NCI-H2196 (cell line): ENCODE measurements around the gene TOP3A.
"Not testable (repeated sequence)": the region's sequence is repeated elsewhere in the genome, so short reads cannot be mapped to it uniquely, and the experiment has no call there.

Source experiments
- DNase-seq: peaks from one replicate; lab custom pipeline; 2025; ENCODE audit not compliant: unreplicated experiment; lab: John Stamatoyannopoulos, UW

Gene TOP3A

DNA sequence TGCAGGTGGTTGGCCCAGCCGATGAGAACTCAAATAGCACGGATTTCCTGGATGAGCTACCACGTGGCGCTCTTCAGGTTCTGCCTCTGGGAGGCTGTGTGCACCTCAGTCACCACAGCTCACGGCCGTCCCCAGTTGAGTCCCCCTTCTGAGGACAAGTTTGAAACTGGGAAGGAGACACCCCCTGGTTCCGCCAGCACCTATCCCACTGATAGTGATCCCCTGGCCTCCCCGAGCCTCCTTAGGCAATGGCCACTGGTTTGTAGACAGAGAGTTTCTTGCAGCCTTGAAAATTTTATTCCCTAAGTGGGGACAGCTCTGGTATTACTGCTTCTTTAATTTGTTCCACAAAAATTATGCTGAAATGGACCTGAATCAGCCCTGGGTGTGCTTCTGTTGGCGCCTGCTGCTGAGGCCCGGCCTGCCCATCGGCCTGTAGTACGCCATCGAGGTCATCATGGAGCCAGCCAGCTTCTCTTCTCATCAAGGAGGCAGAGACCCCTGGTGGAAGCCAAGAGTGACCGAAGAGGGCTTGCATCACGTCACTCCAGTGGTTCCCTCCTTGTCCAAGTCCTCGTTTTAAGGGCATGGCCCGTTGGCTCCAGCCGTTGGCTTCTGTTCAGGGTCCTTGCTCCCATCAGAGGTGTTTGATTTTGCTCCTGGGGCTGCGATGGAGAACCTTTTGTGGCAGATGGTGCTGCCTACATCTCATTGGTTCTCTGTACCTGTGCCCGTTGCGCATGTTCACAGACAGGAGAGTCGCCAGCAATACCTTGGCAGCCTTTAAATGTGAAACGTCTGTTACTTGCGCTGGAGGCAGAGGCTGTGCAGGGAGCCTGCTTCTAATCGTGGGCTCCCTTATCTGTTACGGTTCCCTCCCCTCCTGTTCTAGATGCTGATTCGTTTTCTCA, 9.6 kb upstream of the TOP3A start:
- DNase-seq, result no peak

DNA sequence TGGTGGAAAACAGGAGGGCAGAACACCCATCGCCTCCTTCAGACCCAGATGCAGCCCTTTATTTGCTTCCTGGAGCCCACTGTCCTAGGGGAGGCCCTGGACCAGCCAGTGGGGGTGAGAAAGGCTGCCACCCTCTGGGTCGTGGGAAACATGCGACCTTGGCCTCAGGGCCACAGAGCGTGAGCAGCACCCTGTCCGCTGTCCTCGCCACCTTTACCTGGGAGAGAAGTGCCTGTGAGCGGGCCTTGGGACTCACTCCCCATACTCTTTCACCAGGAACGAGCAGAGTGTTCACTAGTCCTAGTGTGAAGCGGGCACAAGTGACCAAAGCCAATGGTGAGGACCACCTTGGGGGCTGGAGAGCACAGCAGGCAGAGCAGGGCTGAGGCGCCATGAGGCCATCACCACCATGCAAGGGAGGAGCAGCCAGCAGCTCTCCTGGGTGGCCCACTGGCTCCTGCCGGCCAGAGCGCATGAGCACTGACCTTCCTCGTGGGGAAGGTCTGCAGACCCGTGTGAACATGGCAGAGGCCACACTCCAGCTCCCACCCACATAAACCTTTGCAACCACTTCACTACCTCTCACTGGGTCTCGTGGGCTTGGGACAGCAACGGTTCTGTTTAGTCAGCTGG, 8.8 kb upstream of the TOP3A start:
- no peak for DNase-seq

DNA sequence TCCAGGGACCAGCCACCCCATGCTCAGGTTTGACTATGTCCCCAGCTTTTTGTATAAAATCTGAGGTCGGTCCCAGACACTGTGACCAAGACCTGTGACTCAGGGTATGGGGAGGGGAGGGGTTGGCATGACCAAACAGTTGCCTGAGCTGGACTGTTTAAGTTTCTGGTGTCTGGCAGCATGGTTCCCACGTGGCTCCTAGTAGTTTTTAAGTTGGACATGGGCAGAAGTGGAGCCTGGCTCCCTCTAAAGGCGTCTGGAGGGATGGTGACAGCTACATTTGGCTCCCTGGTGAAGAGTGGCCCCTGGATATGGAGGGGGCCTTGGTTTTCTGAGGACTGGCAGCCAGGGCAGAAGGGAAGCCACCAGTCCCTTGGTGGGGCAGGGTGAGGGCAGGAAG, 8.2 kb upstream of the TOP3A start:
- DNase-seq, result no peak

DNA sequence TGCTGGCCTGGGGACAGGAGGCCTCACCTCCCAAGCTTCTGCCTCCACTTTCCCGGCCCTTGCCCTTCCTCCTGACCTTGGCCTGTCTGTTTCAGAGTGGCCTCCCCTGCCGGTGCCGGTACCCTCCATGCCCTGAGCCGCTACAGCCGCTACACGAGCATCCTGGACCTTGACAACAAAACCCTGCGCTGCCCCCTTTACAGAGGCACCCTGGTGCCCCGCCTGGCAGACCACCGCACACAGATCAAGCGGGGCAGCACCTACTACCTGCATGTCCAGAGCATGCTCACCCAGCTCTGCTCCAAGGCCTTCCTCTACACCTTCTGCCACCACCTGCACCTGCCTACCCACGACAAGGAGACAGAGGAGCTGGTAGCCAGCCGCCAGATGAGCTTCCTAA, 7.7 kb upstream of the TOP3A start:
- DNase-seq, result no peak

DNA sequence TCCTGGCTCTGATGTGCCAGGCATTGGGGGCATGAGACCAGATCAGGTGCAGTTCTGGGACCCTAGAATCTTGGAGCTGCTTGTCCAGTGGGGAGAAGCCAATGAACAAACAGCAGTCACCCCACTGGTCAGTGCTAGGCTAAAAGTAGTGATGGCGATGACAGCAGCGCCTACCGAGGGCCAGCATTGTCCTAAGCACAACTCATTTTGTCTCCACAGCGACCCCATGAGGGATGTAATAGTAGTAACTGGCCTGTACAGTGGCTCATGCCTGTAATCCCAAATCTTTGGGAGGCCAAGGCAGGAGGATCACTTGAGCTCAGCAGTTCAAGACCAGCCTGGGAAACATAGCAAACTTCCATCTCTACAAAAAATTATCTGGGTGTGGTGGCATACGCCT, 6.5 kb upstream of the TOP3A start:
- DNase-seq, result no peak

DNA sequence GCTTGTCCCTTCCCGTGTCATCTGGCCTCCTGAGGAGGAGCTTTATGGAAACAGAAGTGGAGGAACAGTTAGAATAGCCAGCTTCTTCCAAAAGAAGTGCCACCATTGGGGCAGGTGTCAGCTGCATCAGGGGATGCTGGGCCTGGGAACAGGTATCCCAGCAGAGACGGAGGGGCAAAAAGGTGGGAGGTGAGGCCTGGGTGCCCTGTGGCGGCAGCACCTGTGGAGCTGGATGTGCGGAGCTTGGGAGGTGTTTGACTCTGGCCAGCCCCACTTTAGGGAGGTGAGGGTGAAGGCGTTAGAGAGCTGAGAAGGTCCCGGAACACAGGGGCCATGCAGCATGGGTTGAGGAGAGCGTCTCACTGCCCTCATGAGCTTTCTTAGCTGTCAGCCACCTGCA, 5.5 kb upstream of the TOP3A start:
- DNase-seq, result no peak

DNA sequence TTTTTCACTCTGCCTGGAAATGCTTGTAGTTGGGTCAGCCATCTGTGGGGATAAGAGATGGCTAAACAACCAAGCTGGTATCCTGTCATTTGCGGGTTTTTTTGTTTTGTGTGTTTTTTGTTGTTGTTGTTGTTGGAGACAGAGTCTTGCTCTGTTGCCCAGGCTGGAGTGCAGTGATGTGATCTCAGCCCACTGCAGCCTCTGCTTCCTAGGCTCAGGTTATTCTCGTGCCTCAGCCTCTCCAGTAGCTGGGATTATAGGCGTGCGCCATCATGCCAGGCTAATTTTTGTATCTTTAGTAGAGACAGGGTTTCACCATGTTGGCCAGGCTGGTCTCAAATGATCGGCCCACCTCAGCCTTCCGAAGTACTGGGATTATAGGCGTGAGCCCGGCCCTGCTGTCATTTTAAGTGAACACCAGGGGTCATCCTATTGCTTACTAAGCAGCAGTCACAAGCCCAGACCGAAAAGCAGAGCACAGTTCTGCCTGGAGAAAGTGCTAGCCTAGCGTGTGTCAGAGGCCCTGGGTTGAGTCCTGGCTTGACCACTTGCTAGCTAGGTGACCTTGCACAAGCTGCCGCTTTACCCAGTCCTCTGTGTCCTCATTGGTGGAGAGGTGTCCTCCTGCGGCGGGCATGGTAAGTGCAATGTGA, 4.9 kb upstream of the TOP3A start:
- DNase-seq, result peak; percentile 1

DNA sequence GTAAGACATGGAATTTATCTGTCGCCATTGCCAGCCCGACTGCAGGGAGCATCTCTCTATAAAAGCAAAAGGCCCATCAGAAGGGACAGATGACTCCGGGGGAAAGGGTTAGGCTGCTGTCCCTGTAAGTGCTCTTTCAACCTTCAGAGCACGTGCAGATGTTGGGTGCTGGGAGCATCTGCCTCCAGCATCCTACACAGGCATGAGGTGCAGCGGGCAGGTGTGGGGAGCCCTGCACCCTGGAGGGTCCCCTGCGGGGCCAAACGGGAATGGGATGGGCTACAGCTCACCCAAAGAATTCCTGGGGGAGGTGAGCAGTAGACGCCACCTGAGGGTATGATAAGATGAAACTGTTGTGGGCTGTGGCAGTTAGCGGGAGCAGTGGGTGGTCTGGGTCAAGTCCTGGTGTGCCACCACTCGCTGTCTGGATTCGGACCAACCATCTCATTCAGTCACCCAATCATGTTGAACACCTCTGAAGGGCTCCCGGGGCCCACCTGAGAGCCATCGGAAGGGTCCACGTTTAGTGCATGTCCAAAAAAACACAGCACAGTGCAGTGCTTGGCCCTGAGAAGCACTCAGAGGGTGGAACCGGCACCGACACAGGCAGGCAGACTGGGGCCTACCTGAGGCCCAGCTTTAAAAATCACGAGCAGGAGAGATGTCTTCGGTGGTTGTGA, 4.1 kb upstream of the TOP3A start:
- no peak for DNase-seq

DNA sequence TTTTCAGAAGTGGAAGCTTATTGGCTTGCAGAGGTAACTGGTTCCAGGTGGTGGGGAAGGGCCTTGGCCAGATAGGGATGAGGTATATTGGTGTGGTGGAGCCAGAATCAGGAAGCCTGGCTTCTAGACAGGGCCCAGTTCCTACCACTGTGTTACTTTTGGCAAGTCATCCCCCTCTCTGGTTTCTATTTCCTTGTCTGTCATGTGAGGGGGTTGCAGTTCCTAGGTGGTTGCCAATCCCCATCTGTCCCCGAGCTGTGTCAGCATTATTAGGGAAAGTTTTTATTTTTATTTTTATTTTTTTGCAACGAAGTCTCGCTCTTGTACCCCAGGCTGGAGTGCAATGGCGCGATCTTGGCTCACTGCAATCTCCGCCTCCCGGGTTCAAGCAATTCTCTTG, 3.3 kb upstream of the TOP3A start:
- no peak for DNase-seq

DNA sequence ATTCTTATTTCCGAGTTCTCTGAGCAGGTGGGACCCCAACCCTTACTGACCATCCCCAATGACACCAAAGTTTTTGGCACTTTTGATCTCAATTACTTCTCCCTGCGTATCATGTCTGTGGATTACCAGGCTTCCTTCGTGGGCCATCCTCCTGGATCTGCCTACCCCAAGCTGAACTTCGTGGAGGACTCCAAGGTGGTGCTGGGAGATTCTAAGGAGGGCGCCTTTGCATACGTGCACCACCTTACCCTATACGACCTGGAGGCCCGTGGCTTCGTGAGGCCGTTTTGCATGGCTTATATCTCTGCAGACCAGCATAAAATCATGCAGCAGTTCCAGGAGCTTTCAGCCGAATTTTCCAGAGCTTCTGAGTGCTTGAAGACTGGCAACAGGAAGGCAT, 1.2 kb upstream of the TOP3A start:
- DNase-seq, result no peak

DNA sequence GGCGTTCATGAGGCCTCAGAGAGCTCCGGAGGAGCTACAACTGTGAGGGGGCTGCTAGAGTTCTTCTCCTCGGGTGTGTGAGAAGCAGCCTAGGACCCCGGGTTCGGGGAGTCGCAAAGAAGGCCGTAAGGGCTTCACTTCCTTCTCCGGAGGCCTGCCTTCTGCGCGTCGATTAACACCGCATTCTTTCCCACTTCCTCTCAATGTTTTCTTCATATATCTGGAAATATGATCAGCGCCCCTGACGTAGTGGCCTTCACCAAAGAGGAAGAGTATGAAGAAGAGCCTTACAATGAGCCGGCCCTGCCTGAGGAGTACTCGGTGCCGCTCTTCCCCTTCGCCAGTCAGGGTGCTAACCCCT, 748 bp upstream of the TOP3A start:
- no peak for DNase-seq

DNA sequence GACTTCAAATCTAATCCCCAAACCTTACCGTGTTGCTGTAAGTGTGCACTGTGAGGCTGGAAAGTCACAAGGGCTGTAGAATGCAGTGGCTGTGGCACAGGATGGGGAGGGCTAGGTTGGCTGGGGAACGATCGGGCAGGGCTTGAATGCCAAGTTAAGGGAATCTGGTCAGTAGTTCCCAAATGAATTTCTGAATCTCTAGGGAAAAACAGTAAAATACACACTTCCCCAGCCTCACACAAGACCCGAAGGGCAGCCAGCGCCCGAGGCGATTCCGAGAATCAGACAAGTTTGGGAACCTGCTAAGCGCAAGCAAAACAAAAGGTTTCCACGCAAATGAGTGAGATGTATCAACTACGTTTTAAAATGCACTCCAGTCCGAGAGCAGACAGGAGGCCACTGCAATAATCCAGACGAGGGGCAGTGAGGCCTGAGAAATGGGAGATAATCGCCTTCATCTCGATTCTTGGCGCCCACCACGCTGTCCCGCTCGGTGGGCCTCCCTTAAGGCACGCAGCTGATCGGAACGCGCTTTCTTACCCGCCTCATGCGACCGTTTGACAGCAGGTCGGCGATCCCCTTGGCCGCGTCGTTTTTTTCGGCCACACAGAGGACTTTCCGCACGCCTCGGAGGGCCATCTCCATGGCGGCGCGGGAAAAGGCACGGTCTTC, 599 bp downstream of the TOP3A start:
- DNase-seq, result no peak

DNA sequence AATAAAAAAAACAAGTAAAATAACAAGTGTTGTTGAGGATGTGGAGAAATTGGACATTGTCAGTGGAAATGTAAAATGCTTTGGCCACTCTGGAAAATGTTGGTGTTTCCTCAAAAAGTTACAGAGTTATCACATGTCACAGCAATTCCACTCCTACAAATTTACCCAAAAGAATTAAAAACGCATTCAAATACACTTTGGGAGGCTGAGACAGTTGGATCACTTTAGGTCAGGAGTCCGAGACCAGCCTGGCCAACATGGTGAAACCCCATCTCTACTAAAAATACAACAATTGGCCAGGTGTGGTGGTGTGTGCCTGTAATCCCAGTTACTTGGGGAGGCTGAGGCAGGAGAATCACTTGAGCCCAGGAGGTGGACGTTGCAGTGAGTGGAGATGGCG, 5.6 kb downstream of the TOP3A start:
- no peak for DNase-seq

DNA sequence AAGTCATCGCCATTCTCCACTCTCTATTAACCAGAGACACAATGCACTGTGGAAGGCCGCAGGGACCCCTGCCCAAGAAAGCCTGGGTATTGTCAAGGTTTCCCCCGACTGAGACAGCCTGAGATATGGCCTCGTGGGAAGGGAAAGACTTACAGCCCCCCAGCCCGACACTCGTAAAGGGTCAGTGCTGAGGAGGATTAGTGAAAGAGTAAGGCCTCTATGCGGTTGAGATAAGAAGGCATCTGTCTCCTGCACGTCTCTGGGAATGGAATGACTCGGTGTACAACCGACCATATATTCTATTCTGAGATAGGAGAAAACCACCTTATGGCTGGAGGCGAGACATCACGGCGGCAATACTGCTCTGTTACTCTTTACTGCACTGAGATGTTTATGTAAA, 11.6 kb downstream of the TOP3A start:
- not testable (repeated sequence) for DNase-seq

DNA sequence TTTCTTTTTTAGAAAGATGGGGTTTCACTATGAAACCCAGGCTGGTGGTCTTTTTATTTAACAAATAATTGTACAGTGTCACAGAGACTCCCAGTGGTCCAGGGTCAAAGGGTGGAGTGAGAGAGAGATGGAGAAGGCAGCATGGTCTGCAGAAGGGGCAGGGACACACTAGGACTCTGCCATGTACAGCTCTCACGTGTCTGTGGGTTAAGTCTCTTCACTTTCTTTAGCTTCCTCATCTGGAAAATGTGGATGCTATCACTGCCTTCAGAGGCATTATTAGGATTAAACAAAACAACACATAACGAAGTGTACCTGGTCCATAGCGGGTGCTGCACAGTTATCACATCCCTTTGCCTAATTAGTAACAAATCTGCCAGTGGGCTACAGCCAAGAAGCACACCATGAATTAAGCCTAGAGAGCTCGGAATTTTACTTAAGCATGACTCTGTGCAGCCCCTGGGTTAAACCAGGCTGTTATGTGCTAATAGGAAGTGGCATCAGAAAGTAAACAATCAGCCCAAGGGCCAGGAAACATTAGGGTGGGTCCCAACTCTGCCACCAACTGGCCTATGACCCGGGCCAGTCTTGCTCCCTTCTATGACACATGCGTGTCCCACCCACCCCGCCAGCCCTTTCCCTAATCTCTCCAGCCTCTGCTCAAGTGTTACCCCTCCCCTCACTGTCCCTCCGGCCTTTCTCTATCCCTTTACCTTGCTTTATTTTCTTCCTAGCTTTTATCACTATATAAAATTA, 13.9 kb downstream of the TOP3A start:
- no peak for DNase-seq

DNA sequence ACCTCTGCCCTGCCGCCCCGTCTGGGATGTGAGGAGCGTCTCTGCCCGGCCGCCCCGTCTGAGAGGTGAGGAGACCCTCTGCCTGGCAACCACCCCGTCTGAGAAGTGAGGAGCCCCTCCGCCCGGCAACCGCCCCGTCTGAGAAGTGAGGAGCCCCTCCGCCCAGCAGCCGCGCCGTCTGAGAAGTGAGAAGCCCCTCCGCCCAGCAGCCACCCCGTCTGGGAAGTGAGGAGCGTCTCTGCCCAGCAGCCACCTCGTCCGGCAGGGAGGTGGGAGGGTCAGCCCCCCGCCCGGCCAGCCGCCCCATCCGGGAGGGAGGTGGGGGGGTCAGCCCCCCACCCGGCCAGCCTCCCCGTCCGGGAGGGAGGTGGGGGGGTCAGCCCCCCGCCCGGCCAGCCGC, 16.7 kb downstream of the TOP3A start:
- not testable (repeated sequence) for DNase-seq

DNA sequence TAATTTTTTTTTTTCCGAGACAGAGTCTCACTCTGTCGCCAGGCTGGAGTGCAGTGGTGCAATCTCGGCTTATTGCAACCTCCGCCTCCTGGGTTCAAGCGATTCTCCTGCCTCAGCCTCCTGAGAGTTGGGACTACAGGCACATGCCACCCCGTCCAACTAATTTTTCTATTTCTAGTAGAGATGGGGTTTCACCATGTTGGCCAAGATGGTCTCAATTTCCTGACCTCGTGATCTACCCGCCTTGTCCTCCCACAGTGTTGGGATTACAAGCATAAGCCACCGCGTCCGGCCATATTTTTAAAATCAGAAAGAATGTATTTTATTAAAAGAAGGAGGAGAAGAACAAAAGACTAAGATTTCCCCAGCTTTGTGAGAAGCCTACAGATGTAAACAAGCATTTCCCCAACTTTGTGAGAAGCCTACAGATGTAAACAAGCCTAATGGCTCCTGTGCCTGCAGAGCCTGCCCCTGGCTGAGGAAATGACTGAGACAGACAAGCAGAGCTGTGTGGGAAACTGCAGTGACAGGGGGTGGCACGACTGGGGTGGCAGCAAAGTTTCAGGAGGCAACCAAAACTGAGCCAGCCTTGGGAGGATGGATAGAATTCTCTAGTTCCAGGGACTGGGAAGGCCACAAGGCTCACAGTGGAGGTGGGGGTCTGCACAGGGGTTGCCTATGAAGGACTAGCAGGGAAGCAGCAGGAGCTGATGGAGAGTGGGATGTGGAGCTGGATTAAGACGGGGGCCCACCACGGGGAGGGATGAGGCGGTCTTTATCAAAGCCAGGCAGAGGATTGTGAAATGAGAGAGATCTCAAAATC, 22.9 kb downstream of the TOP3A start:
- no peak for DNase-seq

DNA sequence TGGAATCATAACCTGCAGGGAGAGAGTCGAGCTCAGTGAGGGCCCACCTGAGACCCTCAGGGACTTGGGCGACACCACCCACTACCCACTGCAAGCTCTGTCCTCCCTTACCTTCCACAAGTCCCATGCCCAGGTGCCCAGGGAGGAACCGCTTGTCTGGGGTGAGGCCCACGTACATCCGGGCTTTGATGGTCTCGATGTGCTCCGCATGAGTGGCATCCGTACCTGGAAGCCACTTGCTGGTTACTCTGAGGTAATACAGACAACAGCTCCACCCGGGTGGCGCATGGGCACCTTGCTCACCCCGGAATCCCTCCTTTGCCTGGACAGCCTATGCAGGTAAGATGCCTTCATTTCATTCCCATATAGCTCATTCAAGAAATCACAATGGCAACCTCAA, 29.5 kb downstream of the TOP3A start:
- DNase-seq, result no peak

DNA sequence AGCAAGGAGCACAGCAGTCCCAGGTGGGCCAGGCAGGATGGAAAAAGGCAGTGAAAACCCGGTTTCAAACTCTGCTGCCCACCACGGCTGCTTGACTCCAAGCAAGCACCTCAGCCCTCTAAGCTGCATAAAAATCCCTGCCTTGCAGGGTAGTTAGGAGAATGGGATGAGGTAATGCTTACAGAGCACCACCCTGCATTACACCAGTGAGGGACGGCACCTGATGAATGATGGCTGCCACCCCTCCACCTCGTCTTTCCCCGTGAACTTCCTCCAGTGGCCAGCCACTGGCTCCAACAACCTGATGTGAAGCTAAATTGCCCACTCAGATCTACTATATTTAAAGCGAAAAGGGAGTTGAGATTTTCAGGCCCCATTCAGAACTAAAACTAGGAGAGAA, 33.0 kb downstream of the TOP3A start:
- no peak for DNase-seq
